ENCODE measurements around the gene HRH2.
"Not testable (repeated sequence)": the region's sequence is repeated elsewhere in the genome, so short reads cannot be mapped to it uniquely, and the experiment has no call there.

The HRH2 gene

DNA sequence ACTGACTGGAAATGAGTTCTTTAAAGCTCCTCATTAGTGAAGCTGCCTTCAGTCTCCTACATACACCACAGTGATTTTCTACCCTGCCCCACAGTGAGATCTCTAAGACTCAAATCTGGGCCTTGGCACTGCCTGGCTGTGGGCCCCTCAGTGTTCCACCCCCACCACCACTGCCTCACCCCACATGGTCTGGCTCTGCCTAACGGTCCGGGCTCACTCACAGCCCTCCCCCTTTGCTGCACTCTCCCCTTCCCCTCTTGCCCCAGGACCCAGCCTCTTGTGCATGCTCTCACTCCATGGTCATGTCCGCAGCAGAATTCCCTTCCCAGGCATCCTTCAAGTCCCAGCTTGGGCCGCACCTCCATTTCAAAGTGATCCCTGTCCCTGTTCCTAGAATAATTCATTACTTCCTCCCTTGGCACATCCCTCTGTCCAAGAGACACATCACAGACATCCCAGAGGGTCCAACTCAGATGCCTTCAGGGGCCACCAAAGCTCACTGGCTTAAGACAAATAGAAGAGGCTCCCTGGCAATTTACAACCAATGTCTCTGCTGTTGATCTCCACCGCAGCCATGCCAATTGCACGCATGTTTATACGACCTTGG, 56.7 kb downstream of the HRH2 start:
- H3K4me3 ChIP-seq (ENCODE audit: low read depth, low read length), result no peak overlapping the region
- no peak for TF ChIP-seq CTCF (IDR thresholded peaks at IDR 0.05; ENCODE audit: low read depth, low read length)

GRCh38 chr5:175715627-175716522, 58.0 kb downstream of the HRH2 start:
- H3K4me3 ChIP-seq (ENCODE audit: low read depth, low read length), result no peak overlapping the region
- TF ChIP-seq CTCF (IDR thresholded peaks at IDR 0.05; ENCODE audit: low read depth, low read length), result no peak

DNA sequence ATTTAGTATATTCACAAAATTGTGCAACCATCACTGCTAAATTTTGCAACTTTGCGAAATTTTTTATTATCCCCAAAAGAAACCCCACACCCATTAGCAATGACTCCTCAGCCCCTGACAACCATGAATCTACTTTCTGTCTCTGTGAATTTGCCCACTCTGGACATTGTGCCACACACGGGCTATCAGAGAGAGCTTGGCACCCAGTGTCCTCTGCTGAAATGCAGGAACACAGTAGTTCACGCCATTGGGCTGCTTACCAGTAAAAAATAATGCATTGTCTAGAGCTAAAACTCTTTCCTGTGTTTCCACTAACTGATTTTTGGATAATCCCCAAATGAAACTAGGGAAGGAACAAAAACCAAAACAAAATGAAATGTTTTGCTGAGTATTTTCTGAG, 60.0 kb downstream of the HRH2 start:
- no peak overlapping the region for H3K4me3 ChIP-seq (ENCODE audit: low read depth, low read length)
- TF ChIP-seq CTCF (IDR thresholded peaks at IDR 0.05; ENCODE audit: low read depth, low read length), result no peak

DNA sequence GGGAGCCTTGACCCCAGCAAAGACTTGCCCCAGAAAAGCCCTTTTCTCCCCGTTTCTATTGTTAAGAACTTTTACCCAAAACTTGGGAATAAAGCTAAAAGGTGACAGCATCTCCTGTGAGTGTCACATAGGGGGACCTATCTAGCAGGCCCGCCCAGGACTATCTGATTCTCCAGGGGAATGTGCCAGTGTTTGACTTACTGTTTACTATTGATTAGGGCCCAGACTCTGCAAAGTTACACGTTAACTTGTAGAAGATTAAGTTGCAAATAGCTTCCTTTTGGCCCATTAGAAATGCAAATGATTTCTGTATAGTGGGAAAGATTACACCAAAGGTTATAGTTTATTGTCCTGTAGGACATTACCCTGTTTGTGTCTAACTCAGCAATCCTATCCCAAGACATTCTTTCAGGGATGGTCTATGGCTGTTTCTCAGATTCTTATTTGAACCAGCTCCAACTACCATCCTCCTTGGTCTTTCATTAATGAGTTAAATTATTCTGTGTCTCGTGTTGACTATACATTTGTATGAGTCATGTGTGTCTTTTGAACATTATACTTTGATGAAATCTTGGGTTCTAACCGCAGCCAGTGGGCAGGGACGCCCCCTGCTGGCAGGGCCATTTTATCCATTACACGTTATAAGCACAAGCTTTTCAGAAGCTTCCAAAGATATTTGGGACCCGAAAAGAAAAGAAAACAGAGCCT, 60.7 kb downstream of the HRH2 start:
- H3K4me3 ChIP-seq (ENCODE audit: low read depth, low read length), result no peak overlapping the region
- TF ChIP-seq CTCF (IDR thresholded peaks at IDR 0.05; ENCODE audit: low read depth, low read length), result peak; percentile 34; the same call in 1 of the 2 replicates

DNA sequence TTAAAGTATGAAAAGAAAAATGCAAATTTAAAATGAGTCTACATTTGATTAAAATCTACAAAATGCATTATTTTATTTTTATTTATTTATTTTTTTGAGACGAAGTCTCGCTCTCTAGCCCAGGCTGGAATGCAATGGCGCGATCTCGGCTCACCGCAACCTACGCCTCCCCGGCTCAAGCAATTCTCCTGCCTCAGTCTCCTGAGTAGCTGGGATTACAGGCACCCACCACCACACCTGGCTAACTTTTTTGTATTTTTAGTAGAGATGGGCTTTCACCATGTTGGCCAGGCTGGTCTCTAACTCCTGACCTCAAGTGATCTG, 61.2 kb downstream of the HRH2 start:
- H3K4me3 ChIP-seq (ENCODE audit: low read depth, low read length), result not testable (repeated sequence)

DNA sequence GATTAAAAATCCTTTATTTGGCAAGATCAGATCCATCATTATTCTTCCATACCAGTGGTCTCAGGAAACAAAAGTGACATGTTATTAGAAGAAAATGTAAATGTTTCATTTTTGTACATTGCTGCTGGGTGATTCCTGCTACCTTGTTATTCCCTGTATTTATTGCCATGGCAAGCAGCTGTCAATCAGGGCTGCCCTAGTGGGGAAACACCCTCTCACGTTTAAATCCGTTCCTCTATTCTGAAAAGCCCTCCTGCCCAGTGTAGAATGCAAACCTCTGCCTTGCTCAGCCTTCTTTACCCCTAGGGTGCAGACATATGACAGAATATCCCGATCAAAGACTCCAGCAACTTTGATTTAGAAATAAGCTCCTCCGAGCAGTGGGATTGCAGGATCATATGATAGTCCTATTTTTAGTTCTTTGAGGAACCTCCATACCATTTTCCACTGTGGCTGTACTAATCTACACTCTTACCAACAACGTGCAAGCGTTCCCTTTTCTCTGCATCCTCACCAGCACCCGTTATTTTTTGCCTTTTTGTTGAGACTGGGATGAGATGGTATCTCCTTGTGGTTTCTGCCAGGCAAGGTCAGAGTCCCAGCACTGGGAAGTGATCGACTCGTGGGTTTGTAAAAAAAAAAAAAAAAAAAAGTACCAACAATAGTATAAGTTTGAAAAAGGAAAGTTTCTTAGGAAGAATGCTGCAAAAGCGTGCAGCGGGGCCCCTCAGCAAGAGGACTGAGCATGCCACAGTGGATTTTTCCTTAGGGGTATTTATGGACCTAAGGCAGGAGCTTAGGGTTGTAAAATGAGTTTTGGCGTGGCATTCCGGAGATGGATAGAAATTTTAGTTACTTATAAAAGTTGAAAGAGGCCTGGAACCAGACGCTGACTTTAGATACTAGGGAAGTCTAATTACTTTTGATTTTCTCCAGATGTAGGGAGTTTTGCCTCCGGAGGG, 66.7 kb downstream of the HRH2 start:
- TF ChIP-seq CTCF (IDR thresholded peaks at IDR 0.05; ENCODE audit: low read depth, low read length), result no peak
- no peak overlapping the region for H3K4me3 ChIP-seq (ENCODE audit: low read depth, low read length)

DNA sequence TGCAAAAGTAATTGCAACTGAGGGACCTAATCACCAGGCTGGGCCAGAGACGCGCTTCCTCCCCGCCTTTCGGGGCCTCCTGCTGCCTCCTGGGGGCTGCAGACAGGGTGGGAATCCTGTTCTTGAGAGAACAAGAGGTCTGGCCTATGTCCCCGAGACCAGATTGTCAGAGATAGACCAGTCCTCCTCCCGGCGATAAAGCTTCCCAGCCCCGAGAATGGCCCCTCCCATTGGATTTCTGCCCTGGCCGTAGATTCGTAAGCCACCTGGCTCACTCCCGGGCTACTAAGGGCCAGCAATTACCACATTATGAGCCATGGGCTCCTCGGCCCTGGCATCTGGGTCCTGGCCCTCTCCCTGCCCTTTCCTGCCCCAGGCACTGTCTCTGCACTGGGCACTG, 70.4 kb downstream of the HRH2 start:
- H3K4me3 ChIP-seq (ENCODE audit: low read depth, low read length), result no peak overlapping the region
- no peak for TF ChIP-seq CTCF (IDR thresholded peaks at IDR 0.05; ENCODE audit: low read depth, low read length)

Measured in WI38 (cell line).